Measurements from ENCODE around the gene EDNRB. TPM values are rescaled to one million over a fixed set of nuclear protein-coding genes. Genes with fewer than 3 reads are reported as not detected.

The EDNRB gene
- total RNA-seq, 1 experiment from 2014 or later: 0.13 TPM

DNA sequence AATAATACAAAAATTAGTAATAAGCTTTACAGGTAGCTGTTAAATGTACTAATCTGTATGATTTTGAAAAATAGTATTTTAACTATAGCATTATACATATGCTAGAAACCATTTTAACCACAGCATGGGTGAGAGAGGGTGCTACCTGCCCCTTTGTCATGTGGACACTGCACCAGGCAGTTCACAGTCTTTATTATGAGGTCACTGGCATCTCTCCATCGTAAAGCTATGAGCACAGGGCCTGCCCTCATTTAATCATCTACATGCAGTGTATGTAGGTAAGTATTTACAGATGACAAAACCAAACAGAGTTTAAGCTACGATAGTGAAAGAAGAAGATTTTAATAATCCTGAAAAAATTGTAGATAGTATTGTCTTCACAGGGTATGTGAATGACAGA lies 21.7 kb downstream of the EDNRB start:
- DNase-seq (ENCODE audit: low spot score): no peak

GRCh38 chr13:77896536-77896935 lies 22.1 kb downstream of the EDNRB start:
- intact Hi-C loops (cut with micrococcal nuclease; ENCODE audit: unreplicated experiment): loop anchor here (5.0 kb wide), 1 partner anchor 34 kb away; no protein-coding TSS in a partner anchor
- peak; percentile 51 for DNase-seq (ENCODE audit: low spot score)
- ChIA-PET POLR2A (ENCODE audit: low non-redundant PET) (no interaction called here), CTCF (no interaction called here)
- Histone ChIP-seq H3K4me3 (ENCODE audit: low read depth, low read length, poor library complexity, severe bottlenecking) (no peak overlapping the region), H3K9me3 (ENCODE audit: low read depth, low read length, poor library complexity, severe bottlenecking) (no peaks in the 10 kb centered on the region), H3K4me1 (ENCODE audit: insufficient read depth, low read length, poor library complexity, severe bottlenecking) (peaks cover 29% of the 10 kb centered on the region), H3K36me3 (ENCODE audit: insufficient read depth, low read length, poor library complexity, severe bottlenecking) (no peaks in the 10 kb centered on the region), H3K27ac (ENCODE audit: low read depth, low read length, poor library complexity, severe bottlenecking) (no peak overlapping the region), H3K27me3 (replicated peaks; ENCODE audit: insufficient read depth, low read depth, low read length, poor library complexity) (no peaks in the 10 kb centered on the region)
- TF ChIP-seq, protein P1, sequence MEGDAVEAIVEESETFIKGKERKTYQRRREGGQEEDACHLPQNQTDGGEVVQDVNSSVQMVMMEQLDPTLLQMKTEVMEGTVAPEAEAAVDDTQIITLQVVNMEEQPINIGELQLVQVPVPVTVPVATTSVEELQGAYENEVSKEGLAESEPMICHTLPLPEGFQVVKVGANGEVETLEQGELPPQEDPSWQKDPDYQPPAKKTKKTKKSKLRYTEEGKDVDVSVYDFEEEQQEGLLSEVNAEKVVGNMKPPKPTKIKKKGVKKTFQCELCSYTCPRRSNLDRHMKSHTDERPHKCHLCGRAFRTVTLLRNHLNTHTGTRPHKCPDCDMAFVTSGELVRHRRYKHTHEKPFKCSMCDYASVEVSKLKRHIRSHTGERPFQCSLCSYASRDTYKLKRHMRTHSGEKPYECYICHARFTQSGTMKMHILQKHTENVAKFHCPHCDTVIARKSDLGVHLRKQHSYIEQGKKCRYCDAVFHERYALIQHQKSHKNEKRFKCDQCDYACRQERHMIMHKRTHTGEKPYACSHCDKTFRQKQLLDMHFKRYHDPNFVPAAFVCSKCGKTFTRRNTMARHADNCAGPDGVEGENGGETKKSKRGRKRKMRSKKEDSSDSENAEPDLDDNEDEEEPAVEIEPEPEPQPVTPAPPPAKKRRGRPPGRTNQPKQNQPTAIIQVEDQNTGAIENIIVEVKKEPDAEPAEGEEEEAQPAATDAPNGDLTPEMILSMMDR (conservative IDR thresholded peaks at IDR 0.05; ENCODE audit: low read depth, low read length): no peak
- no peak for TF ChIP-seq EZH2 (IDR thresholded peaks at IDR 0.05; ENCODE audit: borderline replicate concordance, low read depth, low read length, poor library complexity, severe bottlenecking)
- BruUV-seq (replicated peaks): no TSS peak

More for the DNA sequence above, 21.7 kb downstream of the EDNRB start:
- H3K27ac ChIP-seq (ENCODE audit: low read depth, low read length, poor library complexity, severe bottlenecking): no peak overlapping the region
- intact Hi-C loops (cut with micrococcal nuclease; ENCODE audit: unreplicated experiment): loop anchor here (5.0 kb wide), 1 partner anchor 35 kb away; no protein-coding TSS in a partner anchor
- no TSS peak for BruUV-seq (replicated peaks)
- no peaks in the 10 kb centered on the region for H3K27me3 ChIP-seq (replicated peaks; ENCODE audit: insufficient read depth, low read depth, low read length, poor library complexity)
- ChIA-PET CTCF (interaction anchor here (1.1 kb wide), 1 partner anchor 34 kb away, joined by 3 read pairs; no protein-coding TSS in a partner anchor), POLR2A (ENCODE audit: low non-redundant PET) (no interaction called here)
- H3K9me3 ChIP-seq (ENCODE audit: low read depth, low read length, poor library complexity, severe bottlenecking): no peaks in the 10 kb centered on the region
- H3K4me3 ChIP-seq (ENCODE audit: low read depth, low read length, poor library complexity, severe bottlenecking): no peak overlapping the region
- H3K36me3 ChIP-seq (ENCODE audit: insufficient read depth, low read length, poor library complexity, severe bottlenecking): no peaks in the 10 kb centered on the region
- peaks cover 29% of the 10 kb centered on the region for H3K4me1 ChIP-seq (ENCODE audit: insufficient read depth, low read length, poor library complexity, severe bottlenecking)
- TF ChIP-seq, protein P1 (conservative IDR thresholded peaks at IDR 0.05; ENCODE audit: low read depth, low read length): no peak

- no peak overlapping the region for H3K27ac ChIP-seq (ENCODE audit: low read depth, low read length, poor library complexity, severe bottlenecking)
- H3K4me1 ChIP-seq (ENCODE audit: insufficient read depth, low read length, poor library complexity, severe bottlenecking): peaks cover 29% of the 10 kb centered on the region
- no peaks in the 10 kb centered on the region for H3K9me3 ChIP-seq (ENCODE audit: low read depth, low read length, poor library complexity, severe bottlenecking)
- BruUV-seq (replicated peaks): no TSS peak
- no peak for TF ChIP-seq EZH2 (IDR thresholded peaks at IDR 0.05; ENCODE audit: borderline replicate concordance, low read depth, low read length, poor library complexity, severe bottlenecking)
- TF ChIP-seq, protein P1 (conservative IDR thresholded peaks at IDR 0.05; ENCODE audit: low read depth, low read length): no peak
- no peak overlapping the region for H3K4me3 ChIP-seq (ENCODE audit: low read depth, low read length, poor library complexity, severe bottlenecking)
- no peaks in the 10 kb centered on the region for H3K36me3 ChIP-seq (ENCODE audit: insufficient read depth, low read length, poor library complexity, severe bottlenecking)
- POLR2A ChIA-PET (ENCODE audit: low non-redundant PET): no interaction called here
- H3K27me3 ChIP-seq (replicated peaks; ENCODE audit: insufficient read depth, low read depth, low read length, poor library complexity): no peaks in the 10 kb centered on the region
- no peak for DNase-seq (ENCODE audit: low spot score)
- CTCF ChIA-PET: no interaction called here
- intact Hi-C loops (cut with micrococcal nuclease; ENCODE audit: unreplicated experiment): loop anchor here (5.0 kb wide), 1 partner anchor 32 kb away; no protein-coding TSS in a partner anchor
Measured at GRCh38 chr13:77894743-77895142, 23.9 kb downstream of the EDNRB start.

Data from A673 (cell line).